GM21528 (cell line): ENCODE results near the gene OR8B8.
A peak's percentile ranks its signal among the peaks of the same experiment; 100 is the strongest.
"Not testable (repeated sequence)": the region's sequence is repeated elsewhere in the genome, so short reads cannot be mapped to it uniquely, and the experiment has no call there.

ENCODE experiments used
- ATAC-seq: cut with Tn5 transposase; IDR thresholded peaks from one replicate; pipeline ENCODE4 v1.9.1; 2021; ENCODE audit warnings: mild to moderate bottlenecking, moderate library complexity; ENCODE audit not compliant: unreplicated experiment, low FRiP score

The OR8B8 gene, protein sequence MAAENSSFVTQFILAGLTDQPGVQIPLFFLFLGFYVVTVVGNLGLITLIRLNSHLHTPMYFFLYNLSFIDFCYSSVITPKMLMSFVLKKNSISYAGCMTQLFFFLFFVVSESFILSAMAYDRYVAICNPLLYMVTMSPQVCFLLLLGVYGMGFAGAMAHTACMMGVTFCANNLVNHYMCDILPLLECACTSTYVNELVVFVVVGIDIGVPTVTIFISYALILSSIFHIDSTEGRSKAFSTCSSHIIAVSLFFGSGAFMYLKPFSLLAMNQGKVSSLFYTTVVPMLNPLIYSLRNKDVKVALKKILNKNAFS

DNA sequence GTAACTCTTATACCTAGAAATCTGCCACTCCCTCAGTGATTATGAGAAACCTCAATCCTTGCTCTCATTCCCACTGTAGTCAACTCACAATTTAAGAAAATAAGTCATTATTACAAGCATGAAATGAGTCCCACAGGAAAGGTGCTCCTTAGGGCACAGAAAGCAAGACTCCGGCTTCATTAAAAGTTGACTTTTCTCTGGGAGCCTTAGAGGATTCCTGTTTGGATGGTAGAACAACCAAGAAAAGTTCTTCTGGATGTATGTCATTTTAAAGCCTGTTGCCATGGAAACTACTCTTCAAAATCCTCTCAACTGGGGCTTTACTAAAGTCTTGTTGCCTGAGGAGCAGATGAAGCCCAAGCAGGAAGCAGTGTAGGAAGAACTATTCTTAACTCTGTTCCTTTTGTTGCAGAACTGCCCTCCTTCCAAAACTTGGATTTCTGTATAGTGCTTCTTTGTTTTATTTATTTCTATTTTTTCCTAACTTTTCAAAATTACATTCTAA is at the start of gene OR8B8:
Gene OR8B8 (minus strand): TSS at position 51 of the 505 bp plus-strand sequence. CDS start 4,611 bp downstream, outside the sequence.
- ATAC-seq, result no peak

DNA sequence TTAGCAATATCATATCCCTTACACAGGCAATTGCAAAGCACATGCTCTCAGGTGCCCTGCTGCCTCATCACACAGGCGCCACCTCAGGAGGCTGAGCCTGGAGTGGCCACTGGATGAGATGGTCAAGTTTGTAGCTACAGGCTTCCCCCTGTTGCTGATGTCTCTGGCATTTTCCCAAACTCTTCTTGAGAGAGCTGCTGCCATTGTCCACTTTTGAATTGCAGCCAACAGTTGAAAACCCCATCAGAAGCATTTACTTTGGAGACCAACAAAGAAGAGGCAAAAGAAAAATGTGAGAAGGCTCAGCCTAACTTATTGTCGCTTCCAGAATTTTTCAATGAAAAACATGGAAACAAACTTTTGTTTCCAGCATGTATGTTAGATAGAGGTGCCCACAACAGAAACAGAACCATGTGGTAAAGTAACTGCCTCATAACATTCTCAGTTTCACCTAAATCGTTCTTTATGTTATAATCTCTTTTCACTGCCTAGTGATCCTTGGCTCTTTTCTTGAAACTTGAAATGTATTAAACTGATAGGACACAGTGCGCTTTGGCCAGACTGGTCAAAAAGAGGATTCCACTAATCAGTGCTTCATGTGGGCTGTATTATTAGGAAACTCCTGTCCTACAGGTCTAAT is 47.6 kb upstream of the OR8B8 start:
- ATAC-seq, result no peak

DNA sequence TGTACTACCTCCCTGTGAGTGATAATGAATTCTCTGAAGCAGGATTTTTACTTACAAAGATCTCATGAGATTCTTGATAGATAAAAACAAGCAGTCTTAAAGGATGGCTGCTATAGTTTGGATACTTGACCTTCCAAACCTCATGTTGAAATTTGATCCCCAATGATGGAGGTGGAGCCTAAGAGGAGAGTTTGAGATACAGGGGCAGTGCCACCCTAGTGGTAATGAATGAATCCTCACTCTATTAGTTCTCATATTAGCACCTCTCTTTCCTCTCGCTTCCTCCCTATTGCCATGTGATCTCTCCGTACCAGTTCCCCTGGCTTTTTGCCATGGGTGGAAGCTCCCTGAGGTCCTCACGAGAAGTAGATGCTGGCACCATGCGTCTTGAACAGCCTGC is 37.9 kb upstream of the OR8B8 start:
- ATAC-seq, result no peak

DNA sequence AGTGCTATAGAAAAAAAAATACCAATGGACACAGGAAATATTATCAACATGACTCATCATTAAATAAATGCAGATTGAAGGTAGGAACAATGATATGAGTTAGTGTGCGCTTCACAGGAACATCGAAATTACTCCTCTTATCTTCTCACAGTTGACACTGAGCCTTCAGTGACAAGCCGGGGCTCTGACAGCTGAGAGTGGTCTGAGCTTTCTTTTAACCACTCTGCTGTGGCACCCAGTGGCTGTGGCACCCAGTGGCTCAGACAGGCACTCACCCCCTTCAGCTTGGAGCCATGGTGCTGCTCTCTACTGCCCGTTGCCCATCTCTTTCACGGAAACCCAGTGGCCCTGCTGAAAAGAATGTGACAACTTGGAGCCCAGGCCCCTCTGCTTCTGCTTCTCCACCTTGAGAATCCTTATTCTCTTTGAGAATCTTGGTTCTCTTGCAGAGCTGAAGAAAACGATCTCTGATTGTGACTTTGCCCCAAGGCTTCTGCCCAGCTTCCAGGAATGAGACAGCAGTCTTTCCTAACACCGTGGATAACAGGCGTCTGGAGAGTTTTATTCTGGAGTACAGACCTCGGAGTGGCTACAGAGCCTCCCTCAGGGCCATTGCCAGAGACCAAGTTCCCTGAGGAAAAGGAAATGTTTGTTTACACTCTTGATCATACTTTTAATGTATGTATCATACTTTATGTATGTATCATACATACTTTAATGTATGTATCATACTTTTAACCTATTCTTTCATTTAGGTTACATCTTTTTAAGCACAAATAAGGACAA is 37.1 kb upstream of the OR8B8 start:
- ATAC-seq, result no peak

DNA sequence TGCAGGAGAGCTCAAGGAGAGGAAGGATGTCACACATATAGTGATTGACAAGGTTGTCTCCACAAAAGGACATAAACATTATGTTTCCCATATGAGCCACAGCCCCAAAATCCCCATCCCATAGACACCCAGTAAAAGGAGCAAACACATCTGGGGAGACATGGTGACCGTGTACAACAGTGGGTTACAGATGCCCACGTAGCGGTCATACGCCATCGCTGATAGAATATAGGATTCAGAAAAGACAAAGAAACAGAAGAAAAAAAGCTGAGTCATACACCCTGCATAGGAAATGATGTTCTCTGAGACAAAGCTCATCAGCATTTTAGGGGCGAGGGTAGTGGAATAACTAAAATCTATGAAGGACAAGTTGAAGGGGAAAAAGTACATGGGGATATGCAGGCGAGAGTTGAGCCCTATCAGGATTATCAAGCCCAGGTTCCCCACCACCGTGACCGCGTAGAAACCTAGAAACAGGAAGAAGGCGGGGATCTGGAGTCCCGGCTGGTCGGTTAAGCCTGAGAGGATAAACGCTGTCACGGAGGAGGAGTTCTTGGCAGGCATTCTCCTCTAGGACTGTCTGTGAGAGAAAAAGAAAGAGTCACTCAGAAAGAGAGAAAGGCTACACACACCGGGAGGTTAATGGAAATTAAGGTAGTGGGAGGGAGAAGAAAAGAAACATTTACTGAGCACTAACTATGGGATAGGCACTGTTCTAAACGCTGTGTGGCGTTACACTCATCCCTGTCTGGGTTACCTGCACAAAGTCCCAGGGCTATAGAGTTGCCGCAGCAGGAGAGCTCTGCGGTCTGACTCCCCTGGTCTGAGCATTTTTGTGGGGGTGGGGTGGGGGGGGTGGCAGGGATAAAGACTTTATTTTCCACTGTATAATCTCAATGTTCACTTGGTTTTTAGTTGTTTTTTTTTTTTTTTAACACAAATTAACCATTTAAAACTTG is 36.1 kb upstream of the OR8B8 start:
- peak; percentile 72 for ATAC-seq

DNA sequence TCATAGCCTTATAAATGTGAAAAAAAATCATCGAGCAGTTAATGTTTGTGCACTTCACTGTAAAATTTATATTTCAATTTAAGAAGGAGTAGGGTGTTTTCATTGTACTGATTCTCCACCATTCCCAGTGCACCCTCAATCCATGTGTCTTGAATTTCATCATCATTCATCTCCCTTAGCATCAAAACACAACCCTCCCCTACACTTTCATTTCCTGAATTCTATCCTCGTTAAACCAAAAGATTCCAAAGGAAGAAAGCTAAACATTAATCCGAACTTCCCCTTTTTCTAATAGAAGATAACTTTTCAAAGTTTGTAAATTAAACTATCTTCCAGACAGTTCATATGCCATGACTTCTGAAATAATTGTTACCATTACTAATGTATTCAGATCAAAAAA is 34.1 kb upstream of the OR8B8 start:
- ATAC-seq, result no peak

DNA sequence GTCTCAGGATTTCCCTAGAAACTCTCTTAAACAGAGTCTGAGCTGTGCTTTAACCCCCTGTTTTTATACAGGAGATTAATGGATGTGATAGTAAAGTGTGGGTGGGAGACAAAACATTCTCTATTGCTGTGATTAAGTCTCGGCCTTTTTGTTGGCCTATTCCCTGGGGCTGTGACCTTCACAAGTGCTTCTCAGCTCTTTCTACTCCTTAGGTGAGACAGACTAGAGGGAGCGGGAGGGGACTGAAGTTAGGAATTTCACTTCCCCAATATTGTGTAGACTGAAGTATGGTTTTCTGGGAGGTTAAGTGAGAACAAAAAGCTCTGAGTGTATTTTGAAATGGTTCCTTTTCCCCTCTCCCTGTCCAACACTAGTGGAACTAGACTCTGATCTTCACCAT is 29.8 kb upstream of the OR8B8 start:
- ATAC-seq, result no peak

DNA sequence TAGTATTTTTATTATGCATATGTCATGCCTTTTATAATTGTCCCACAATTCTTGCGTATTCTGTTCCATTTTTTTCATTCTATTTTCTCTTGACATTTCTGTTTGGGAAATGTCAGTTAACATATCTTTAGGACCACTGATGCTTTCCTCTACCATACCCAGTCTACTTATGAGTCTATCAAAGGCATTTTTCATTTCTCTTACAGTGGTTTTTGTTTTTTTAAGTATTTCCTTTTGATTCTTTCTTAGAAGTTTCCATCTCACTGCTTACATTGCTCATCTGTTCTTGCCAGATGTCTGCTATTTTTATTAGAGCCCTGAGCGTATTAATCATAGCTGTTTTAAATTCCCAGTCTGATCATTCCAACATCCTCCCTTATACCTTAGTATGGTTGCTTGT is 29.3 kb upstream of the OR8B8 start:
- no peak for ATAC-seq

DNA sequence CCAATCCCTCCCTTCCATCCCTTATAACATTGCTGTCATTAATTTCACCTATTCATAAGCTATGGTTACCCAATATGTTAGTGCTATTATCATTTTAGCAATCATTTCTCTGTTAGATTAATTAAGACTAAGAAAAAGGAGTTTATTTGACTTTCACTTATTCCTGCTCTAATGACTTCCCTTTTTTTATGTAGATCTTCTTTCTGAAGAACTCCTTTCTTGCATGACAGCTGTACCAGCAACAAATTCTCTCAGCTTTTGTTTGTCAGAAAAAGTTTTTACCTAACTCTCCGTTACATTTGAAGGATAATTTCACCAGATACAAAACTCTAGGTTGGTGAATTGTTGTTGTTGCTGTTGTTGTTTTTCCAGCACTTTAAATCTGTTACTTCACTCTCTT is 28.6 kb upstream of the OR8B8 start:
- ATAC-seq, result no peak

DNA sequence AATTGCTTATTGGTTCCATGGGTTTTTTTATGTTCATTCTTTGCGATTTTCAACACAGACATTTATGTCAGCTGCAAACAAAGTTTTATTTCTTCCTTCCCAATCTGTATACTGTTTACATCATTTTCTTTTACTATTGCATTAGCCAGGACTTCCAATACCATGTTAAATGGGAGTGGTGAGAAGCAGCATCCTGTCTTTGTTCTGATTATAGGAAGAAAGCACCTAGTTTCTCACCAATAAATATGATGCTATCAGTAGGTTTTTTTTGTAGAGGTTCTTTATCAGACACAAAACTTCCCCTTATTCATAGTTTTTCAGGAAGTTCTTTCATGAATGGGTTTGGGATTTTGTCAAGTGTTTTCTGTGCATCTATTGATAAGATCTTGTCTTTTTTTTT is 28.0 kb upstream of the OR8B8 start:
- no peak for ATAC-seq

DNA sequence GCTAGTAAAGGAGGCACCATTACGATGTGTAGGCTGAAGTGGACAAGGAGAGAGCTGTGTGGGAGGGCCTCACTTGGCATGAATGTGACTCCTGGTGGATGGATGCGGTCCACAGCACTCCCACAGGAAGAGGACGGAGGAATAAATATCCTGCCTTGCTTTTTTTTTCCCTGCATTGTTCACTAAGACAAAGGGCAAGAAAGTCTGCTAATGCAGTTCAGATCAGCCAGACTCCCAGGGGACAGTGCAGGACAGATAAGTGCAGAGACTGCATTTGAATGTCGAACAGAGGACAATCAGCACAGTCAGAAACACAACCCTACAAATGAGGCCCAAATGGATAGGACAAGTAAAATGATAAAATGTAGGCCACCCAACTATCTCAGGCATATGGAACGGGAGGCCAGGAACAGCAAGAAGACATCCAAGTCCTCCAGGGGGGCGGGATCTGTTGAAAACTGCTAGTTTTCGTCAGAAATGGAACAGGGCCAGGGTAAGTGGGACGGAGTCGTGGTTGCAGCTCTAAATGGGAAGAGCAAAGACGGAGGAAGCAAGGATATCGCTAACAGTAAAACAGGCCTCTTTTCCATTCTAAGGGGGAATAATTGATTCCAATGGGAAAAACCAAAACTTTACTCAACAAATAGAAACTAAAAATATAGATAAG is 25.2 kb upstream of the OR8B8 start:
- ATAC-seq, result no peak

DNA sequence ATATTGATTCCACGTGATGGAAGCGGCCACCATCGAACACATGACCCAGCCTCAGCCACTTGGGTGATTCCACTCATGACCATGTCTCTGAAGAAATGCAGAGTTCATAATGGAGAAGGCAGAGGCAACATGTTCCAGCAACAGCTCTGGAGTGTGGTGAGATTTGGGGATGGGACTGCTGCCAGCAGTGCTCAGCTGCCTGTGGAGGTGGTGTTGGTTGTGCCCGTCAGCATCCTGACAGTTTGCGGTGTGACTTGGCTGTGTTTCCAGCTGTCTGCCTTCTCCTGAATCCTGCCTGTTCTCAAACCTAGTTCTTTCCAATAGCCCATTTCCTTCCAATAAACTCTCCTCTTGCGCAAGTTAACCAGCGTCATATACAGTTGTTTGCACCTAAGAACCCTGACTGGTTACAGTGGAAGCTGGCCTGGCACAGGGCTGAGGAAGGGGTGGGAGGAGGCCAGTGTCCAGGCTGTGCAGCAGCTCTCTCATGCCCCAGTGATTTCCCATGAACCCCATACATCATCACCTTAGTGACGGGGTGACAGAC is 22.0 kb upstream of the OR8B8 start:
- no peak for ATAC-seq

DNA sequence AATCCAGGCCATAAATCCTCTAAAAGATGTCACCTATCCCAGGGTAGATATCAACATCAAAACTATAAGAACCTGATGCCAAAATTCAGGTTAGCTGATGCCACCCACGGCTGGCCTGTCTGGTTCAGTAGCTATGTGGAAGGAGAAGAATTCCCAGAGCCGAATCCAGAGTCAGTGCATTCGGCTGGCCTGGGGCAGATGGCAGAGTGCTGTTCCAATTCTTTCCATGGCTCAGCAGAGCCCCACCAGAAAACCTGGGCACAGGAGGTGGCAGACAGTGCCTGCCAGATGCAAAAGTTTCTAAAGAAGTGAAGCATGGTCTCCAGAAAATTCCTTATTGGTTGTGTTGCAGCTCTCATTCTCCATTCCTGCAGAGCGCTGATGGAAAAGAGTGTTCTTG is 19.9 kb upstream of the OR8B8 start:
- no peak for ATAC-seq

DNA sequence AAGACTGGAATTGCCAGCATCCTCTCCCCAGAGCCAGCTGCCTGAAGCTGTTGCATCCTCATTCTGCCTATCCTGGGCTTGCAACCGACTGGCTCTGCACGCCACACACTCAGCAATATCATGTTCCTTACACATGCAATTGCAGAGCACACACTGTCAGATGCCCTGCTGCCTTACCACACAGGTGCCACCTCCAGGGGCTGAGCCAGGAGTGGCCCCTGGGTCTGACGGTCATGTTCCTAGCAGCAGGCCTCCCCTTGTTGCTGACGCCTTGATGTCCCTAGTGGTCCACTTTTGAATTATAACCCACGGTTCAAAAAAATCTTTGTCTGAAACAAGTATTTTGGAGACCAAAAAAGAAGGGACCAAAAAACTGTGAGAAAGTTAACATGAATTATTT is 18.5 kb upstream of the OR8B8 start:
- ATAC-seq, result no peak

DNA sequence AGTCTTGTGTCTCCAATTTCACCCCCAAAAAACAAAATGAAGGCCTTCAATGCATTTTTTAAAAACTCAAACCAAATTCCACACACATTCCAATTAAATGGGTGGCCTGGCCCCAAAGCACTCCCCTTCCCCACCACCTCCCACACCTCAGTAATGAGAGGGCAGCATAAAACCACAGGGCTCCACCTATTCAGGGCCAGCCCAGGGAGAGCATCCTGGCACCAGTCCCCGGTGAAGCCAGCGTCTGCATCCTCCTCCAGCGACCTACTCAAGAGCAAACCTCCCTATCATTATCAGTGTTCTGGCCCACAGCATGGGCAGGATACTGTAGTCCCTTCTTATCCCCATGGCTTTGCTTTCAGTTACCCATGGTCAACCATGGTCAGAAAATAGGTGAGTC is 17.8 kb upstream of the OR8B8 start:
- no peak for ATAC-seq

DNA sequence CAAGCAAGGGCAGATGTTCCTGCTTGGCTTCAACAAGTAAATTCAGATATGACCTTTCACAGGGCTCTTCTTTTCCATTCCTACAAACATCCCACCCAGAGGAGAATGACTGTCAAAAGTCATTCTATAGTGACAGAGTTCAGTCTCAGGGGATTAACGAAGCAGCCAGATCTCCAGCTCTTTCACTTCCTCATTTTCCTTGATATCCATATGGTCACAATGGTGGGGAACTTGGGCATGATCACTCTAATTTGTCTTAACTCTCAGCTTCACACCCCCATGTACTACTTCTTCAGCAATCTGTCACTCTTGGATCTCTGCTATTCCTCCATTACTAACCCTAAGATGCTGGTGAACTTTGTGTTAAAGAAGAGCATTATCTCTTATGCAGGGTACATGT is 15.0 kb upstream of the OR8B8 start:
- no peak for ATAC-seq

DNA sequence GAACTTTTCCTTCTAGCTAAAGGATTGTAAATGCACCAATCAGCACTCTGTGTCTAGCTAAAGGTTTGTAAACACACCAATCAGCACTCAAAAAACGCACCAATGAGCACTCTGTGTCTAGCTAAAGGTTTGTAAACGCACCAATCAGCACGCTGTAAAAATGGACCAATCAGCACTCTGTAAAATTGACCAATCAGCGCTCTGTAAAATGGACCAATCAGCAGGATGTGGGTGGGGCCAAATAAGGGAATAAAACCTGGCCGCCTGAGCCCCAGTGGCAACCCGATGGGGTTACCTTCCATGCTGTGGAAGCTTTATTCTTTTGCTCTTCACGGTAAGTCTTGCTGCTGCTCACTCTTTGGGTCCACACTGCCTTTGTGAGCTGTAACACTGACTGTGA is 13.9 kb upstream of the OR8B8 start:
- not testable (repeated sequence) for ATAC-seq

DNA sequence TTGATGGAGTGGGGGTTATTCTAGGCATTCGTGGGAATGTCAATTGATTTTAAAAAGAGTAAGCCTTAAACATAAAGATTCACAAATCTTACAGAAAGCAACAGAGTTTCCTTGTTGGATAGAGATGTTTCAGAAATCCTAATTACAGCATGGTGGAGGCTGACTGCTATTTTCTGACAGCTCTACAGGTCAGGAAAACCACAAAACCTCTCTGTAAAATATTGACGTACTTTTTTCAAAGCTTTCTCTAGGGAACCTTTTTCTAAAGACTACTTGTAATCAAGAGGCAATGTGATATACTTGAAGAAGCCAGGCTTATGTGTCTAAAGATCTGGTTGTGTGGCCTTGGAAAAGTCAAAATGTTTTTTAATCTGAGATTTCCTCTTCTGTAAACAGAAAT is 9.1 kb upstream of the OR8B8 start:
- ATAC-seq, result no peak

DNA sequence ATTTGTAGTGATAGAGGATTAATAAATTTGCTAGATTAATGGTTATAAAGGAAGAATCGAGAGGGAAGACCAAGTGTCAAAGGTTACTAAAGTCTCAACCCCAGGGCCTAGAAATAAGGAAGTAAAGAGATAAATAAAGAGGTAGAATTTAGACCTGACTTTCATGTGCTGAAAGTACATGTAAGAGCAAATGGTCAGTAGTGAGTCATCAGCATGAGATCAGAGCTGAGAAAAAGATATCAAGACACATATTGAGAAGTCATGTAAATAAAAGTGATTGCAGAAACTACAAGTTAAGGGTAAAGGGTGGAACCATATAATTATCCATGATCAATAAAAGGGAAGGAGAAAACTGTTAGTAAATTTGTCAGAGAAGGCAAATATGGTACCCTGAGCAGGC is 1.4 kb upstream of the OR8B8 start:
- no peak for ATAC-seq

DNA sequence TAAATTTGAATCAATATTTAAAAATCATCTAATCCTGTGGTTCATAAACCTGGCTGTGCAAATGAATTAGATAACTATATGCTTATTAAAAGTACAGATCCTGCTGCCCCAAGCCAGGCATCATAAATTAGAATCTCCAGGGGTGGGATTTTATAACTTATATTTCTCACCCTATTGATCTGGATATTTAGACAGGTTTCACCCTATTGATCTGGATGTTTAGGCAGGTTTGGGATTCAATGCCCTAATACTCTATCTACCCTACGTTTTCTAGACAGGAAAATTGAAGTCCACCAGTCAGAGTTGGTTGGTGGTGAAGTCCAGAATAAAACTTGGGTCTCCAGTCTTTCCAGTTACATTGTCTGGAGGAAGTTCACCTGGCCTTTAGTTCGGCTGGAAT is 2.6 kb downstream of the OR8B8 start:
- no peak for ATAC-seq
